HG02938 (cell line): Measurements from ENCODE around the gene AK5.

Experiments
- ATAC-seq: cut with Tn5 transposase; IDR thresholded peaks from one replicate; pipeline ENCODE4 v1.9.1; 2021; ENCODE audit warnings: mild to moderate bottlenecking, moderate library complexity; ENCODE audit not compliant: unreplicated experiment

Gene AK5

GRCh38 chr1:77348549-77348948, 66.7 kb downstream of the AK5 start:
- ATAC-seq, result no peak

DNA sequence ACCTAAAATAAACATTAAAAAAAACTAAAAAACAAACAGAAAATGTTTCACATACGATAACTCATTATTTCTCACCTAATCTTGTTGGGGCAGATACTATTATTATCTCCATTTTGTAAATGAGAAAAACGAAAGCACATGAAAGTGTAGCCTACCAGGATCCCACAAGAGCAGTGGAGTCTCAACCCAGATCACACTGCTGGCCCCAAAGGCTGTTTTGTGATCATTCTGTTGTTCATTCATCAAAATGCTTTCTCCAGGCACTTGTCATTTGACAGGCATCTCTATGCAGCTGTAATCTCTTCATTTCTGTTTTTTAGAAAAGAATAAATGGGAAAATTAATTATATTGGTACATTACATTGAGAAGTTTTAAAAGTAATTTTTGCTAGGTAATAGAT, 67.5 kb downstream of the AK5 start:
- ATAC-seq, result no peak

DNA sequence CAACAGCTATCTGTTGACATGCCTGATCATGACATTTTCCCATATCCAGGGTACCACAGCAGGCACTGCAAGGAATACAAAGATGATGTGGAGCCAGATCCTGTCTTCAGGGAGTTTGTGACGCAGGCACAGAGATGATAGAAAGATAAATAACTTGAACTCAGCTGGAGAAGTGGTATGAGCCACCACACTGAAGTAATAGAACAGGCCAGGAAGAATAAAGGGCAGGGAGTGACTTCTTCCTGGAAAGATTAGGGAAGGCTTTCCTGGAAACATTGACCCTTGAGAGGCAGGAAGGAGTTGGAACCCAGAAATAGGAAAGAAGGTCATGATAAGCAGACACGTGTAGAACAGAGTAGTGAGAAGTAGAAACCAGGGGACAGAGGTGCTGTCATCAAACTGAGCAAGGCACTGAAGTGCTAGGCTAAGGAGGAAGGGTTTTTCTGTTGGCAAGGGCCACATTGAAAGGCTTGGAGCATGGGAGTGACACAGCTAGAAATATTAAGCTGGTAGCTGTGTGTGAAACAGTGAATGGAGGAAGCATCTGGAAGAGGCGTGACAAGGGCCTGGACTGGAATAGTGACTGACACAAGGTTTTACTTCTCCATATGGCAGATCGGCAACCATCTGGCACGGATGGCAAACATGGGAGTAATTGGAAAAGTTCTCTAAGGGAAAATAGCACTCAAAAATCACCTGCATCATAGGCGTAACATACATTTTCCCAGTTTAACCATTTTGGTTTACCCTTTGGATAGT, 68.4 kb downstream of the AK5 start:
- no peak for ATAC-seq

- no peak for ATAC-seq
Measured at GRCh38 chr1:77354536-77354935, 72.7 kb downstream of the AK5 start.

- ATAC-seq, result no peak
Measured at GRCh38 chr1:77355010-77355409, 73.2 kb downstream of the AK5 start.

- no peak for ATAC-seq
Measured at GRCh38 chr1:77356136-77356535, 74.3 kb downstream of the AK5 start.

DNA sequence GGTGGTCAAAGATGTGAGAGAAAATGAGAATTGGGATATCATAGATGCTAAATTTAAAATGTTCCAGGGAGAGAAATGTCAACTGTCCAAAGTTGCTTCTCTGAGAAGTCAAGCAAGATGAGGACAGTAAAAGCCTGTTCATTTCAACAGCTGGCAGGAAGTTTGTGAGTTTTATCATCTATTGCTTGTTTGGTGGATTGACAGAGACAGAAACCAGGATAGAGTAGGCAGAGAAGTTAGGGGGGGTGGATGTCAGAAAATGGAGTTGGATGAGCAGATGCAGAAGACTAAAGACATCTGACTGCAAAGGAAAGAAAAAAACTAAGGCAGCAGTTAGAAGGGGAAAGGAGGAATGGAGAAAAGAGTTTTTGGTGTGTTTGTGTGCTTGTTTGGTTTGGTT, 78.4 kb downstream of the AK5 start:
- ATAC-seq, result no peak

DNA sequence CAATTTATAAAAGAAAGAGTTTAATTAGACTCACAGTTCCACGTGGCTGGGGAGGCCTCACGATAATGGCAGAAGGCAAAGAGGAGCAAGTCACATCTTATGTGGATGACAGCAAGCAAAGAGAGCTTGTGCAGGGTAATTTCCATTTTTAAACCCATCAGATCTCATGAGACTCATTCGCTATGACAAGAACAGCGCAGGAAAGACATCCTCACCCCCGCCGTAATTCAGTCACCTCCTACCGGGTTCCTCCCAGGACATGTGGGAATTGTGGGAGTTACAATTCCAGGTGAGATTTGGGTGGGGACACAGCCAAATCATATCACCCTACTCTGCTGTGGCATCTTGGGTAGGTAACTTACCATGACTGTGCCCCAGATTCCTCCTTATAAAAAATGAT, 79.8 kb downstream of the AK5 start:
- no peak for ATAC-seq

DNA sequence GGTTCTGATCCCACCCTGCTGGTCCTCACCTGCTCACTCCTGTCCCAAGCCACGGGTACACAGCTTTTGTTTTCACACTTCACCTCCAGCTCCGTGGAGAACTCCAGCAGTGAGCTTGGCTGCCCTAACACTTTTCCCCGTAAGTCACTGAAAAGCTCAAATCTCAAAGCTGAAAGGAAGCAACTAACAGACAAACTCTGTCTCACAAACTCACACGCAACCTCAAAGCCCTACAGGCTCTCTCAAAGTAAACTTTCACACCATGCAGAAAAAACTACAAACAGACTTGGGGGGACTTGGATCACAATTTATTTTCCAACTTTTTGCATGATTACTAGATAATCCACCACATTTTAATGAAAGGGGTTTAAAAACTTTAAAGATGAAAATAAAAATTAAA, 88.3 kb downstream of the AK5 start:
- ATAC-seq, result no peak

DNA sequence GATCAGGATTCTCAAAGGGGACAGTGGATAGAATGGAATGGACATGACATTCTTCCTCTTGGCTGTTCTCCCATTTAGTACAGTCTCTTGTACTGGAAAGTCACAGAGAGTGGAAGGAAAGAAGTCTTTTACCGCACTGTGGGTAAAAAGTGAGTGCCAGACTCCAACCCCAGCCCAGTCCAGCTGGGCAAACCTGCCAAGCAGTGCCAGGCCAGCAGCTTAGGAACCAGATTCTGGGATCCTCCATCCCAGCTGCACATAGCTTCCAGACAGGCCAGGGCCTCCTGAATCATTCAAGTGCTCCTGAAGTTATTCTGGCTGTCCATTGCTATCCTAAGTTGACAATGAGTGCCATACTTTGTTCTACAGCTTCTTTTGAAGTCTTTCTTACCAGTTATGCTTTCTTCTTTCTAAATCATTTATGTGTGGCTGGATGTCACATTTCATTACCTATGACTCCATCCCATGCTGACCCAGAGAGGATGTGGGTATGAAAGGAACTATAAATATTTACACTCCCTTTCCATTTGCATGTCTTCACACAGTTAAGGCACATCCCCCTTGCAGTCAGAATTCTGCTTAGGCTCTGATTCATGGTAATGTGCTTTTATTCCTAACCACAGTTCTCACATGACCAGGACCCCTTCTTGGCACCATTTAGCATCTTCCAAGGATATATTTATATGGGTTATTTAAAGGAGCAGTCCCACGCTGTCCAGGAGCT, 88.9 kb downstream of the AK5 start:
- no peak for ATAC-seq

- ATAC-seq, result no peak
Measured at GRCh38 chr1:77371396-77371795, 89.6 kb downstream of the AK5 start.

- no peak for ATAC-seq
Measured at GRCh38 chr1:77373702-77374101, 91.9 kb downstream of the AK5 start.

DNA sequence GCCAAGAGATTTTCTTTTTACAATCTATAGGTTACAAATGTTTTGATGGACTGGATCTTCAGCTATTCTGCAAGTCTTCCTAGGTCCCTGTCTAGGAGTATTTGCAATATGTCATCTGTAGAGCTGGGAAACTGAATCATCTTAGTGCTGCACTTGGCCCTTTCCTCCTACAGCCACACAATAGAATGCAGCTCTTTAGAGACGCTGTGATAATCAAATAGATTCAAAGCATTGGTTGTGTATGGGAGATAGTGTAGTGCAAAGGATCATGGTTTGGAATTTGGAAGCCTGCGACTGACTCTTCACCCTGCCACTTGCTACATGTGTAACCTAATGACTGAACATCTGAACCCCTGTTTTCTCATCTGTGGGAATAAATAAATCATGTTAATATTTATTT, 93.7 kb downstream of the AK5 start:
- ATAC-seq, result no peak

DNA sequence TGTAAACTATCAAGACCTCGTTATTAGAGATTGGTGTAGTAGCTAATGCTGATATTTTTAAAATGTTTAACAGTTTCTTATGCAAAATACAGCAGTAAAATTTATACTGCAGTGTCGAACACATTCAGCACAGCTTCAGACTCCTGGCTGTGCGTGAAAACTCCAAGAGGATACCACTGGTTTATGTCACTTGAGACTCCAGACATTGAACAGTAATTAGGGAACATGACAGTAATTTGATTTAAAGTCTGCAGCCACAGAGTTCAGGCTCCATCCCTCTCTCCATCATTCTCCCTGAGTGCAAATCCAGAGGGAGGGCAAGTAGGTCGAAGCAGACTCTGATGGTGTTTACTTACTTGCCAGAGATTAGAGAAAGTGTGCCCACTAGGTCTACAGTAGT, 94.2 kb downstream of the AK5 start:
- ATAC-seq, result no peak

GRCh38 chr1:77378723-77379535, 97.1 kb downstream of the AK5 start:
- ATAC-seq, result no peak

DNA sequence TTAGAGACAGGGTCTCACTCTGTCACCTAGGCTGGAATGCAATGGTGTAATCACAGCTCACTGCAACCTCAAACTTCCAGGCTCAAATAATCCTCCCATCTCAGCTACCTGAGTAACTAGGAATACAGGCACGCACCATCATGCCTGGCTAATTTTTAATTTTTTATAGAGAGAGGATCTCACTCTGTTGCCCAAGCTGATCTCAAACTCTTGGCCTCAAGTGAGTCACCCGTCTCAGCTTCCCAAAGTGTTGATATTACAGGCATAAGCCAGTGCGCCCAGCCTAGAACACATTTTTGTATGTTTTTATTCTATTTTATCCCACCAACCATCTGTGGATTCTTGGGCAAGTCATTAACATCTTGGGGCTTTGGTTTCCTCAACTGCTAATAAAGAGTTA, 100.5 kb downstream of the AK5 start:
- no peak for ATAC-seq

GRCh38 chr1:77383236-77383635, 101.4 kb downstream of the AK5 start:
- ATAC-seq, result no peak

- no peak for ATAC-seq
Measured at GRCh38 chr1:77385551-77385950, 103.7 kb downstream of the AK5 start.

DNA sequence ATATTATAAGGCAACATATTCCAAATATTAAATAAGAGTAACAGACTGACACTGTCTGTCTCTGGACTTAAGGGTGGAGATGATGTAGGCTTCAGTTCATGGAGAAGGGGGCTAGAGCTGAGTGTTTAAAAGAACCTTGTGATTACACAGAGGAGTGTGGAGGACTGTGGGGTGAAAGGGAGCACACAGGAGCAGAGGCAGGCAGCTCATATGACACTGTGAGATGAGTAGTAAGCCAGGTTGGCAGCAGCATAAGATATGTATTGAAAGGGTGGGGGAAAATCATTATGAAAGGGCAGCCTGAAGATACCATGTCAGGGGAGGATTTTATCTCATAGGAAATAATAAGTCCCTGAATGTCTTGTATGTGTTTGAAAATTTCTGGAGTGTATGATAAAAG, 104.5 kb downstream of the AK5 start:
- no peak for ATAC-seq

- no peak for ATAC-seq
Measured at GRCh38 chr1:77387553-77387952, 105.7 kb downstream of the AK5 start.

GRCh38 chr1:77388661-77389060, 106.8 kb downstream of the AK5 start:
- no peak for ATAC-seq

DNA sequence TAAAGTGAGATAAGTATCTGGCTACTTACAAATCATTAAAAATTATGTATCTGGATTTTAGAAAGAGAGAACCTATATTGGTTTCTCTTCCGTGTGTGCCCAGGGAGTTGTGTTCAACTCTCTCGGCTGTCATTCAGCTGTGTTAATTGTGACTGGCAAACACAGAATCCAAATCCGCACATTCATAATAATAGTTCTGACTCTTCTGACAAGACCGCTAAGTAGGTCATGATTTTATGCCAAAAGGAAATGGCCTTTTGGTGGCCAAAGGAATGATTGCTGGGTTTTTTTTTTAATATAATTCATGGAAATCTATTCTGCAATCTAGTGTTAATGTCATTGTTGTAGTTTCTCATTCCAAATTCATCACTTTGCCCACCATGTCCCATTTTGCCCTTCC, 110.7 kb downstream of the AK5 start:
- no peak for ATAC-seq
